Omental fat pad (tissue), 4 donors: ENCODE measurements around the gene LZTS2. TPM values are rescaled to one million over a fixed set of nuclear protein-coding genes. Genes with fewer than 3 reads are reported as not detected.

Experiments used
- ATAC-seq: fragments of 150-250 bp; one replicate; pipeline ENCODE4 v1.9.1; 2016; ENCODE audit warnings: mild to moderate bottlenecking, moderate library complexity; ENCODE audit not compliant: low FRiP score
- DNase-seq: peaks from one replicate; pipeline ENCODE4 v3.0.0-alpha.2; 2019; ENCODE audit warnings: low spot score
- total RNA-seq, 4 donors: library from RNA; depleted of rRNA; stranded (reverse); fragments of >200 nt; gene quantifications; one replicate each; pipeline ENCODE4 v1.1.0, GENCODE V29; 2016
- TF ChIP-seq, protein P1 (sequence below), 3 donors: fragments of 450-650 bp; IDR thresholded peaks; one replicate each; pipeline ENCODE4 v1.5.1; 2016 to 2017; ENCODE audit warnings: antibody characterized with exemption in 3 of 3, mild to moderate bottlenecking in 3 of 3, moderate library complexity in 2 of 3

Gene LZTS2, protein sequence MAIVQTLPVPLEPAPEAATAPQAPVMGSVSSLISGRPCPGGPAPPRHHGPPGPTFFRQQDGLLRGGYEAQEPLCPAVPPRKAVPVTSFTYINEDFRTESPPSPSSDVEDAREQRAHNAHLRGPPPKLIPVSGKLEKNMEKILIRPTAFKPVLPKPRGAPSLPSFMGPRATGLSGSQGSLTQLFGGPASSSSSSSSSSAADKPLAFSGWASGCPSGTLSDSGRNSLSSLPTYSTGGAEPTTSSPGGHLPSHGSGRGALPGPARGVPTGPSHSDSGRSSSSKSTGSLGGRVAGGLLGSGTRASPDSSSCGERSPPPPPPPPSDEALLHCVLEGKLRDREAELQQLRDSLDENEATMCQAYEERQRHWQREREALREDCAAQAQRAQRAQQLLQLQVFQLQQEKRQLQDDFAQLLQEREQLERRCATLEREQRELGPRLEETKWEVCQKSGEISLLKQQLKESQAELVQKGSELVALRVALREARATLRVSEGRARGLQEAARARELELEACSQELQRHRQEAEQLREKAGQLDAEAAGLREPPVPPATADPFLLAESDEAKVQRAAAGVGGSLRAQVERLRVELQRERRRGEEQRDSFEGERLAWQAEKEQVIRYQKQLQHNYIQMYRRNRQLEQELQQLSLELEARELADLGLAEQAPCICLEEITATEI
- total RNA-seq = 10 to 100 TPM; 59.4 to 98.0 (median 72.6) TPM

- ATAC-seq = no peak
- TF ChIP-seq, protein P1, sequence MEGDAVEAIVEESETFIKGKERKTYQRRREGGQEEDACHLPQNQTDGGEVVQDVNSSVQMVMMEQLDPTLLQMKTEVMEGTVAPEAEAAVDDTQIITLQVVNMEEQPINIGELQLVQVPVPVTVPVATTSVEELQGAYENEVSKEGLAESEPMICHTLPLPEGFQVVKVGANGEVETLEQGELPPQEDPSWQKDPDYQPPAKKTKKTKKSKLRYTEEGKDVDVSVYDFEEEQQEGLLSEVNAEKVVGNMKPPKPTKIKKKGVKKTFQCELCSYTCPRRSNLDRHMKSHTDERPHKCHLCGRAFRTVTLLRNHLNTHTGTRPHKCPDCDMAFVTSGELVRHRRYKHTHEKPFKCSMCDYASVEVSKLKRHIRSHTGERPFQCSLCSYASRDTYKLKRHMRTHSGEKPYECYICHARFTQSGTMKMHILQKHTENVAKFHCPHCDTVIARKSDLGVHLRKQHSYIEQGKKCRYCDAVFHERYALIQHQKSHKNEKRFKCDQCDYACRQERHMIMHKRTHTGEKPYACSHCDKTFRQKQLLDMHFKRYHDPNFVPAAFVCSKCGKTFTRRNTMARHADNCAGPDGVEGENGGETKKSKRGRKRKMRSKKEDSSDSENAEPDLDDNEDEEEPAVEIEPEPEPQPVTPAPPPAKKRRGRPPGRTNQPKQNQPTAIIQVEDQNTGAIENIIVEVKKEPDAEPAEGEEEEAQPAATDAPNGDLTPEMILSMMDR (IDR thresholded peaks at IDR 0.05) = no peak
- no peak for DNase-seq
Observed at GRCh38 chr10:100999742-101000126, at the start of gene LZTS2. TSS of gene LZTS2 (plus strand) at chr10:100999808. CDS start at chr10:101002539, 2,731 bp downstream.

- DNase-seq = no peak
- TF ChIP-seq, protein P1 (IDR thresholded peaks at IDR 0.05) = no peak
- no peak for ATAC-seq
Observed at GRCh38 chr10:100960251-100960650, 39.4 kb upstream of the LZTS2 start.

DNA sequence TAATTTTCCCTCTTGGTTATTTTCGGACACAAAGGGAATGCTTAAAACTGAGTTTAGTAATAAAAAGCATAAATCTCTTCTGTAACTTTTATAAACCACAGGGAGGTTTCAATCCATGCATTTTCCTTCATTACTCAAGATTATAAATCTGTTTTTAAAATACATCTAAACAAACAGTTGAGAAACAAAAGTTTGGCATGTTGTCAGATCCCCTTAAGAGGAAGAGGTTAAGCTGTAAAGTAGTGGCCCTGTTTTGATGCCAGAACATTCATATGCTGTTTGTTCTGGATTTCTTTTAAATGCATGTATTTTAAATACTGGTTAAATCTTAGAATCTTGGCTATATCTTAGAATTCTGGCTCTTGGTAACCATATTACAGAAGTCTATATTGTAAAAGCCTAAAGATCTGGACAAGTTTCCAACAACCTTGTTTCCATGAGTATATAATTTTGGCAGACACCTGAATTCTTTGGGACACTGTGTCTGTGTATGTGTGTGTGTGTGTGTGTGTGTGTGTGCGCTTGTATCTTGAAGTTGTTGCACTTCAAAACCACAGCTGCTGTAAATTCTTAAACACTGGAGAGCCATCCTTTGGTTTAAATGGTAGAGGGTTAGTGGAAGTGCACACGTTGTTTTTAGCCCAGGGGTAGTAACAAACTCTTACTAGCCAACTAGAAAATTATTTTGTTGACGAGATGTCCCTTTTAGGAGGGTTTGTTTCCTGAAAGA is 37.1 kb upstream of the LZTS2 start:
- DNase-seq (no peak), ATAC-seq (no peak)
- TF ChIP-seq, protein P1 (IDR thresholded peaks at IDR 0.05) = no peak

DNA sequence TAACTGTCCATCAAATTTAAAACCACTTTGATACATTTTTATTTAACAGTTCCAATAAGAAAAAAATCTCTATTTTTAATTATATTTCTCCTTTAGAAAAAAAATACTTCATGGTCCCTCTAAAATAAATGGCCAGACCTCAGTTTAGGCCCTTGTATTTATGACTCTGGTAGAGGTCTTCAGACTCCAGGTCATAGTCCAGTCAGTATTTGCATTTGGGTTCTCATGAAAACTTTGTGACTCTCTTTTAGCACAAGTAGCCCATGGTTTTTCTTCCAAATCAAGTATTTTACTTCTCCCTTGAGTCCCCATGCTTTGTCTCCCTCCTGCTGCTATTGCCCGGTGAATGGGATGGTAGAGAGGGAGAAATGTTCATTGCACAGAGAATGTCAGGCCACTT is 35.8 kb upstream of the LZTS2 start:
- TF ChIP-seq, protein P1 (IDR thresholded peaks at IDR 0.05) = no peak
- ATAC-seq (no peak), DNase-seq (no peak)

DNA sequence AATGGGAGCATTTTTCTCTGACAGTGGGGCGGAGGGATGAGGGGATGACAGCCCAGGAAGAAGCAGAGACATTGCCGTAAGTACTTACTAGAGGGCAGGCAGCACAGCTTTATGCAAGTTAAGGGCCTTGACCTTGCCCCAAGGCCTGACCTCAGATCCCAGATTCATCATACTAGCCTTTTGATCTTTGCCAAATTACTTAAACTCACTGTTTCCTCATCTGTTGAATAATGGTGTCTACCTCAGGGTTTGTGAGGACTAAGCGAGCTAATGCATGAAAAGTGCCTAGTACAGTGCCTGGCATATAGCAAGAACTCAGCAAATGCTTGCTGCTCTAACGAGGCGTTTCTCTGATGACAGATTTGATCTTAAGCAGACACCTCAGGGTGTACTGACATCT is 33.8 kb upstream of the LZTS2 start:
- TF ChIP-seq, protein P1 (IDR thresholded peaks at IDR 0.05) = no peak
- DNase-seq = no peak
- ATAC-seq = no peak

DNA sequence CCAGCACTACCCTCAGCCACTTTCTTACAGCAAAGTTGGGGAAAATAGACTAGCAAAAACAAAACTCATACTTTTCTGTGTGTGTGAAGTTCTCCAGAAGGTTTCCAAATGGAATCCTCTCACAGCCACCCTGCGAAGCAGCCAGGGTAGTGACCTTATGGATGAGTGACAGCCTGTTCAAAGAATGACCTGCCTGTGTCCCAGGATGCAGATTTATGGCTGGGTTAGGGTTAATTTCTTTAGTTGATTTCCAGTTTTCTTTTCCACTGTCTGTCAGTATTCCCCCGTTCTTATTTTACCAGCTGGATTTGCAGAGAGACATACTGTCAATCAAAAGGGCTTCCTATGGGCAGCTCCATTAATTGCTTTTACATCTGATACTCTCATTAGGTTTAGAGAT is 32.7 kb upstream of the LZTS2 start:
- TF ChIP-seq, protein P1 (IDR thresholded peaks at IDR 0.05) = no peak
- no peak for ATAC-seq
- no peak for DNase-seq
